ENCODE data around the gene SHISA8. TPM values are rescaled to one million over a fixed set of nuclear protein-coding genes. Genes with fewer than 3 reads are reported as not detected.

The SHISA8 gene
- total and polyA plus RNA-seq, 2 of the 13 experiments (the other 11 are each of a cell fraction or from before 2014, with no cell fraction given): not detected

DNA sequence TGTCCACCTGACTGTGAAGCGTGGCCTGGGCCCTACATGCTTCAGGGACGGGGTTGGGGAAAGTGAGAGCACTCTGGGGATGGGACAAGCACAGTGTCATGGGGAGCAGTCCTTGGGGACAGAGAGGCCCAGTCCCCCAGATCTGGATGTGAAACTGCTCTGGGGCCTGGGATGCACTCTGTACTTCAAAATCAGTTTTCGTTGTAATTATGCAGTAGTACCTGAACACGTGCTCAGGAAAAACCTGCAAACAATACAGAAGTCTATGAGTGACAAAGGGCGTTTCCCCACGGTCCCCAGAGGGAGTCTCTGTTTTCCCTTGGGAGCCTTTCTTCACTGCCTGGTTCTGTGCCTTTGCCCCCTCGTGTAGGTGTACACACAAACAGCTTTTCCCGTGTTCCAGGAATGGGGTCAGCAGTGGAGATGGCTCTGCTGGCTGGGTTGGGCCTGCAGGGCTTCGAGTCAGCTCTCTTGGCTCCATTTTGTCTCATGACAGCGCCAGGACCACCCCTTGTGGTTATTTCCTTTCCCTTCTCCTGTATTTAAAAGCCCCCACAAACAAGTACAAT is 16.9 kb upstream of the SHISA8 start:
- ATAC-seq: no peak
- H3K9me3 ChIP-seq (ENCODE audit: low read length): no peaks in the 10 kb centered on the region
- peaks cover 17% of the 10 kb centered on the region for H3K4me1 ChIP-seq (ENCODE audit: insufficient read depth, low read length)
- H3K36me3 ChIP-seq (replicated peaks in 1 of 2; ENCODE audit: control insufficient read depth in 1 of 2, insufficient read depth in 2 of 2, low read length in 2 of 2): peaks cover under 1% of the 10 kb centered on the region in 2 experiments; a peak in 2 of 5 replicates
- intact Hi-C loops (cut with micrococcal nuclease; ENCODE audit: unreplicated experiment): no loop called here
- 83% methylated on average over 9 of the region's 10 CpGs for WGBS (ENCODE audit: low lambda C conversion rate)
- no peaks in the 10 kb centered on the region for H4K20me1 ChIP-seq (ENCODE audit: insufficient read depth, low read length)
- H3K27me3 ChIP-seq (ENCODE audit: control insufficient read depth in 1 of 2, insufficient read depth in 2 of 2, low read length in 2 of 2): peaks cover 0 to 2% of the 10 kb centered on the region in 2 experiments; a peak in 1 of 5 replicates
- no peak for DNase-seq (ENCODE audit: low spot score)
- POLR2A ChIA-PET: no interaction called here
- H3K79me2 ChIP-seq (ENCODE audit: insufficient read depth, low read length): no peaks in the 10 kb centered on the region
- TF ChIP-seq NPAS2 (CRISPR knock-in tag; IDR thresholded peaks at IDR 0.05; ENCODE audit: borderline replicate concordance) (no peak), FOSL2 (CRISPR knock-in tag; IDR thresholded peaks at IDR 0.05) (no peak), ZBTB21 (CRISPR knock-in tag; IDR thresholded peaks at IDR 0.05) (no peak), ZNF749 (CRISPR knock-in tag; IDR thresholded peaks at IDR 0.05; ENCODE audit: borderline replicate concordance) (no peak), SP140L (CRISPR knock-in tag; IDR thresholded peaks at IDR 0.05; ENCODE audit: borderline replicate concordance) (no peak), ATF7-NPFF (CRISPR knock-in tag; IDR thresholded peaks at IDR 0.05; ENCODE audit: low read depth) (no peak), KDM5A (IDR thresholded peaks at IDR 0.05; ENCODE audit: borderline replicate concordance, low read length) (no peak), RFXANK (CRISPR knock-in tag; IDR thresholded peaks at IDR 0.05) (no peak), SIX4 (CRISPR knock-in tag; IDR thresholded peaks at IDR 0.05) (no peak), PHF20 (CRISPR knock-in tag; IDR thresholded peaks at IDR 0.05) (no peak), ZNF451 (CRISPR knock-in tag; IDR thresholded peaks at IDR 0.05) (no peak)
- TF ChIP-seq, protein P1, sequence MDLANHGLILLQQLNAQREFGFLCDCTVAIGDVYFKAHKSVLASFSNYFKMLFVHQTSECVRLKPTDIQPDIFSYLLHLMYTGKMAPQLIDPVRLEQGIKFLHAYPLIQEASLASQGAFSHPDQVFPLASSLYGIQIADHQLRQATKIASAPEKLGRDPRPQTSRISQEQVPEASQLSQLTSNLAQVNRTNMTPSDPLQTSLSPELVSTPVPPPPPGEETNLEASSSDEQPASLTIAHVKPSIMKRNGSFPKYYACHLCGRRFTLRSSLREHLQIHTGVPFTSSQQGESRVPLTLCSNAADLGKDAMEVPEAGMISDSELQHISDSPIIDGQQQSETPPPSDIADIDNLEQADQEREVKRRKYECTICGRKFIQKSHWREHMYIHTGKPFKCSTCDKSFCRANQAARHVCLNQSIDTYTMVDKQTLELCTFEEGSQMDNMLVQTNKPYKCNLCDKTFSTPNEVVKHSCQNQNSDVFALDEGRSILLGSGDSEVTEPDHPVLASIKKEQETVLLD (CRISPR knock-in tag; IDR thresholded peaks at IDR 0.05; ENCODE audit: low read depth): no peak
- TF ChIP-seq, protein P2, sequence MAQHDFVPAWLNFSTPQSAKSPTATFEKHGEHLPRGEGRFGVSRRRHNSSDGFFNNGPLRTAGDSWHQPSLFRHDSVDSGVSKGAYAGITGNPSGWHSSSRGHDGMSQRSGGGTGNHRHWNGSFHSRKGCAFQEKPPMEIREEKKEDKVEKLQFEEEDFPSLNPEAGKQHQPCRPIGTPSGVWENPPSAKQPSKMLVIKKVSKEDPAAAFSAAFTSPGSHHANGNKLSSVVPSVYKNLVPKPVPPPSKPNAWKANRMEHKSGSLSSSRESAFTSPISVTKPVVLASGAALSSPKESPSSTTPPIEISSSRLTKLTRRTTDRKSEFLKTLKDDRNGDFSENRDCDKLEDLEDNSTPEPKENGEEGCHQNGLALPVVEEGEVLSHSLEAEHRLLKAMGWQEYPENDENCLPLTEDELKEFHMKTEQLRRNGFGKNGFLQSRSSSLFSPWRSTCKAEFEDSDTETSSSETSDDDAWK (CRISPR knock-in tag; IDR thresholded peaks at IDR 0.05): no peak
- TF ChIP-seq, protein P3, sequence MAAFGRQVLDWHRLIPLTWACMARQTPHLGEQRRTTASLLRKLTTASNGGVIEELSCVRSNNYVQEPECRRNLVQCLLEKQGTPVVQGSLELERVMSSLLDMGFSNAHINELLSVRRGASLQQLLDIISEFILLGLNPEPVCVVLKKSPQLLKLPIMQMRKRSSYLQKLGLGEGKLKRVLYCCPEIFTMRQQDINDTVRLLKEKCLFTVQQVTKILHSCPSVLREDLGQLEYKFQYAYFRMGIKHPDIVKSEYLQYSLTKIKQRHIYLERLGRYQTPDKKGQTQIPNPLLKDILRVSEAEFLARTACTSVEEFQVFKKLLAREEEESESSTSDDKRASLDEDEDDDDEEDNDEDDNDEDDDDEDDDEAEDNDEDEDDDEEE (CRISPR knock-in tag; IDR thresholded peaks at IDR 0.05): no peak
- TF ChIP-seq, protein P4, sequence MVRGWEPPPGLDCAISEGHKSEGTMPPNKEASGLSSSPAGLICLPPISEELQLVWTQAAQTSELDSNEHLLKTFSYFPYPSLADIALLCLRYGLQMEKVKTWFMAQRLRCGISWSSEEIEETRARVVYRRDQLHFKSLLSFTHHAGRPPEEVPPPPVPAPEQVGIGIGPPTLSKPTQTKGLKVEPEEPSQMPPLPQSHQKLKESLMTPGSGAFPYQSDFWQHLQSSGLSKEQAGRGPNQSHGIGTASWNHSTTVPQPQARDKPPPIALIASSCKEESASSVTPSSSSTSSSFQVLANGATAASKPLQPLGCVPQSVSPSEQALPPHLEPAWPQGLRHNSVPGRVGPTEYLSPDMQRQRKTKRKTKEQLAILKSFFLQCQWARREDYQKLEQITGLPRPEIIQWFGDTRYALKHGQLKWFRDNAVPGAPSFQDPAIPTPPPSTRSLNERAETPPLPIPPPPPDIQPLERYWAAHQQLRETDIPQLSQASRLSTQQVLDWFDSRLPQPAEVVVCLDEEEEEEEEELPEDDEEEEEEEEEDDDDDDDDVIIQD (CRISPR knock-in tag; IDR thresholded peaks at IDR 0.05; ENCODE audit: low read depth): no peak
- TF ChIP-seq, protein P5, sequence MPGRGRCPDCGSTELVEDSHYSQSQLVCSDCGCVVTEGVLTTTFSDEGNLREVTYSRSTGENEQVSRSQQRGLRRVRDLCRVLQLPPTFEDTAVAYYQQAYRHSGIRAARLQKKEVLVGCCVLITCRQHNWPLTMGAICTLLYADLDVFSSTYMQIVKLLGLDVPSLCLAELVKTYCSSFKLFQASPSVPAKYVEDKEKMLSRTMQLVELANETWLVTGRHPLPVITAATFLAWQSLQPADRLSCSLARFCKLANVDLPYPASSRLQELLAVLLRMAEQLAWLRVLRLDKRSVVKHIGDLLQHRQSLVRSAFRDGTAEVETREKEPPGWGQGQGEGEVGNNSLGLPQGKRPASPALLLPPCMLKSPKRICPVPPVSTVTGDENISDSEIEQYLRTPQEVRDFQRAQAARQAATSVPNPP (CRISPR knock-in tag; IDR thresholded peaks at IDR 0.05): no peak
- H2AFZ ChIP-seq (ENCODE audit: low read length): no peak overlapping the region
- no TSS peak for BruUV-seq (replicated peaks)
- no peak for FAIRE-seq
- no peak overlapping the region for H3K9ac ChIP-seq (ENCODE audit: insufficient read depth, low read depth, low read length)
- no peak overlapping the region for H3K4me2 ChIP-seq (ENCODE audit: low read depth, low read length)
- CTCF ChIA-PET (ENCODE audit: low intra/inter-chr PET ratio, low total read pairs): no interaction called here
- H3K27ac ChIP-seq (ENCODE audit: extremely low read length, insufficient read depth, low read length): no peak overlapping the region
- in situ Hi-C loops (cut with HindIII; ENCODE audit: extremely low pct_ligation_motif_present, low pct_unique_long_range_greater_than_20kb): no loop called here
- H3K4me3 ChIP-seq (replicated peaks in 1 of 3; ENCODE audit: insufficient read depth in 1 of 3, low read depth in 2 of 3, low read length in 3 of 3): no peak overlapping the region

Measured in HepG2 (cell line).